ENCODE results near the gene TRIM31.

TRIM31 gene

DNA sequence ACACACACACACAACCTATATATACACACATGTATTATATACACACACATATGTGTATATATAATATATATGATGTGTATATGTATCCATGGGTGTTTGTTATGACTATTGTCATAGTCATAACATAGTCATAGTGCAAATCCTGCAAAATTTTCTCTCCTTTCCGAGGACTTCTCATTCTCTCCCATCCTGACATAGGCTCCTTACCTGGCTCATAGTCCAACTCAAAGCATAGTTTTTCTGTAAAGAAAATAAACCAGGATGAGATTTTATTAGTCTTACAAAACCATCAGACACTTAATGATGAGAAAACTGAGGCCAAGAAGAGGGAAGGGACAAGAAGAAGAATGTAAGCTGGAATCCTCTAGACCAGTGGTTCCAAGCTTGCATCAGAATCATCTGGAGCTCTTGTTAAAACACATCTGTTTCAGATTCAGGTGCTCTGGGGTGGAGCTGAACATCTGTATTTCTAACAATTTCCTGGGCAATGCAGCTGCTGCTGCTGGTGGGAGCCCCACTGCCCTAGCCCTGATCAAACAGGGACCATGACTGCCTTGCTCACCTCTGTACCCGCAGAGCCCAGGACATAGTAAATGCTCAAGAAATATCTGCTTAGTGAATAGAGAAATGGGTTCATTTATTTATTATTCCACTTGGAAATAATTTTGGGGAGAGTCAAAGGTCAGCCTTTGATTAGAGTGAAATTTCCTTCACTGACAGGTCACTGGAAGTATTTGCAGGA is 42.8 kb upstream of the TRIM31 start:
- no peaks in the 10 kb centered on the region for H3K9me2 ChIP-seq (replicated peaks; ENCODE audit: insufficient read depth, low read length)
- no peaks in the 10 kb centered on the region for H3K9me3 ChIP-seq (ENCODE audit: insufficient read depth, low read length)
- no peaks in the 10 kb centered on the region for H4K20me1 ChIP-seq (ENCODE audit: low read depth, low read length)
- no peak for TF ChIP-seq EZH2phosphoT487 (conservative IDR thresholded peaks at IDR 0.05; ENCODE audit: low read length)
- TF ChIP-seq CTCF (IDR thresholded peaks at IDR 0.05; ENCODE audit: insufficient read depth, low read length, poor library complexity, severe bottlenecking) = no peak
- H3K27ac ChIP-seq (ENCODE audit: low read depth, low read length) = no peak overlapping the region
- H3K36me3 ChIP-seq (ENCODE audit: low read length) = no peaks in the 10 kb centered on the region
- H3K79me2 ChIP-seq (ENCODE audit: insufficient read depth, low read length) = no peaks in the 10 kb centered on the region
- no peak overlapping the region for H2AFZ ChIP-seq (ENCODE audit: low read depth, low read length, severe bottlenecking)
- H3K4me3 ChIP-seq (ENCODE audit: insufficient read depth, low read length, poor library complexity, severe bottlenecking) = no peak overlapping the region
- H3F3A ChIP-seq (ENCODE audit: insufficient read depth) = no peaks in the 10 kb centered on the region
- H3K27me3 ChIP-seq (ENCODE audit: low read length) = no peaks in the 10 kb centered on the region
- no peak overlapping the region for H3K4me2 ChIP-seq (ENCODE audit: low read depth, low read length, poor library complexity, severe bottlenecking)
- no peak overlapping the region for H3K9ac ChIP-seq (ENCODE audit: low read length)

DNA sequence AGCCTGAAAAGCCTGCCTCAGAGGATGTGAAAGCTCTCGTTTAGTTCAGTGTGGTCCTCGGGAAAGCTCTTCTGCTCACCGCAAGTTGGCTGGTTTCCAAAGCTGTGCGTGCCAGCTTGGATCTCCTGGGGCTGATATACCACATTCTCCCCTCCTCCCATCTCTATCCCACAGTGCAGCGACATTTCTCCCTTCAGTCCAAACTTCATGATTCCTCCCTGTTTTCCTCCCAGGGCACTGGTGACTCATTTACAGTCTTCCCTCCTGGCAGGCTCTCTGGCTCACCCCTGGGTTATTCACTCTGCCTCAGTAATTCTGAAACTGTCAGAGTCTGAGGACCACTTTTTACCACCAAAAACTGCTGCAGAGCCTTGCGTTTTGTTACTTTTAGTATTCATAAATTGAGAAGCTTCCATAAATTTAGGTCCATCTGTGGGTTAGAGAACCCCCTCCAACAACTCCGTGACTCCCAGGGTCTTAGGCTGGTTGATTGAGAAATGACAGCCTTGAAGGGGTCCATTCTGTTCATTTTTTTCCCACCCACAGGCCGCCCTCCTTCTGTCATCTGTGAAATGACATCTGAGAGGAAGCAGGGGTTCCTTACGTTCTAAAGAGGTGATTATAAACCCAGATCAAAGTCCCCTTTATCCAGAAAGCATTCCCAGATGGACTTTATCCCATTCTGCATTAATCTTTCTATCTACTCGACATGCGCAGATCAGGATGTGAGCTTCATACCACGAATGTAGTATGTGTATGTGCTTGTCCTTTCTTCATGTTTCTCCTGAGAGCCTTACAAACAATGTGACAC is 42.0 kb upstream of the TRIM31 start:
- Histone ChIP-seq H3K36me3 (ENCODE audit: low read length) (no peaks in the 10 kb centered on the region), H3F3A (ENCODE audit: insufficient read depth) (no peaks in the 10 kb centered on the region), H3K9ac (ENCODE audit: low read length) (no peak overlapping the region), H3K9me2 (replicated peaks; ENCODE audit: insufficient read depth, low read length) (no peaks in the 10 kb centered on the region), H2AFZ (ENCODE audit: low read depth, low read length, severe bottlenecking) (no peak overlapping the region), H4K20me1 (ENCODE audit: low read depth, low read length) (no peaks in the 10 kb centered on the region), H3K4me3 (ENCODE audit: insufficient read depth, low read length, poor library complexity, severe bottlenecking) (no peak overlapping the region), H3K27ac (ENCODE audit: low read depth, low read length) (no peak overlapping the region), H3K79me2 (ENCODE audit: insufficient read depth, low read length) (no peaks in the 10 kb centered on the region), H3K27me3 (ENCODE audit: low read length) (no peaks in the 10 kb centered on the region), H3K9me3 (ENCODE audit: insufficient read depth, low read length) (no peaks in the 10 kb centered on the region), H3K4me2 (ENCODE audit: low read depth, low read length, poor library complexity, severe bottlenecking) (no peak overlapping the region)
- no peak for TF ChIP-seq CTCF (IDR thresholded peaks at IDR 0.05; ENCODE audit: insufficient read depth, low read length, poor library complexity, severe bottlenecking)
- no peak for TF ChIP-seq EZH2phosphoT487 (conservative IDR thresholded peaks at IDR 0.05; ENCODE audit: low read length)

- Histone ChIP-seq H3K27ac (ENCODE audit: low read depth, low read length) (no peak overlapping the region), H3K9ac (ENCODE audit: low read length) (no peak overlapping the region), H3K4me3 (ENCODE audit: insufficient read depth, low read length, poor library complexity, severe bottlenecking) (no peak overlapping the region), H3K79me2 (ENCODE audit: insufficient read depth, low read length) (no peaks in the 10 kb centered on the region), H2AFZ (ENCODE audit: low read depth, low read length, severe bottlenecking) (no peak overlapping the region), H3K9me3 (ENCODE audit: insufficient read depth, low read length) (no peaks in the 10 kb centered on the region), H3K9me2 (replicated peaks; ENCODE audit: insufficient read depth, low read length) (no peaks in the 10 kb centered on the region), H3K4me2 (ENCODE audit: low read depth, low read length, poor library complexity, severe bottlenecking) (no peak overlapping the region), H3K36me3 (ENCODE audit: low read length) (no peaks in the 10 kb centered on the region), H3K27me3 (ENCODE audit: low read length) (no peaks in the 10 kb centered on the region), H3F3A (ENCODE audit: insufficient read depth) (no peaks in the 10 kb centered on the region), H4K20me1 (ENCODE audit: low read depth, low read length) (no peaks in the 10 kb centered on the region)
- TF ChIP-seq CTCF (IDR thresholded peaks at IDR 0.05; ENCODE audit: insufficient read depth, low read length, poor library complexity, severe bottlenecking) (no peak), EZH2phosphoT487 (conservative IDR thresholded peaks at IDR 0.05; ENCODE audit: low read length) (no peak)
Measured at GRCh38 chr6:30154061-30154460, 41.2 kb upstream of the TRIM31 start.

Data from SU-DHL-6 (cell line).